LNCaP clone FGC (cell line): ENCODE results near the gene TSPAN3.

Experiments used
- DNase-seq: peaks from one replicate; pipeline ENCODE4 v3.0.0-alpha.2; 2011; ENCODE audit warnings: low read depth
- H3K4me3 ChIP-seq: 2 replicates; pipeline ENCODE4 v1.5.1; 2011; ENCODE audit warnings: mild to moderate bottlenecking, low read depth, low read length, control low read depth
- CTCF ChIP-seq: IDR thresholded peaks from 2 replicates; pipeline ENCODE4 v1.5.1; 2012; ENCODE audit warnings: mild to moderate bottlenecking; ENCODE audit not compliant: control insufficient read depth, insufficient read depth; ENCODE audit errors: extremely low read depth

The TSPAN3 gene

GRCh38 chr15:76999996-77000395 lies 70.9 kb downstream of the TSPAN3 start:
- DNase-seq = no peak
- H3K4me3 ChIP-seq = no peak overlapping the region
- TF ChIP-seq CTCF = no peak

DNA sequence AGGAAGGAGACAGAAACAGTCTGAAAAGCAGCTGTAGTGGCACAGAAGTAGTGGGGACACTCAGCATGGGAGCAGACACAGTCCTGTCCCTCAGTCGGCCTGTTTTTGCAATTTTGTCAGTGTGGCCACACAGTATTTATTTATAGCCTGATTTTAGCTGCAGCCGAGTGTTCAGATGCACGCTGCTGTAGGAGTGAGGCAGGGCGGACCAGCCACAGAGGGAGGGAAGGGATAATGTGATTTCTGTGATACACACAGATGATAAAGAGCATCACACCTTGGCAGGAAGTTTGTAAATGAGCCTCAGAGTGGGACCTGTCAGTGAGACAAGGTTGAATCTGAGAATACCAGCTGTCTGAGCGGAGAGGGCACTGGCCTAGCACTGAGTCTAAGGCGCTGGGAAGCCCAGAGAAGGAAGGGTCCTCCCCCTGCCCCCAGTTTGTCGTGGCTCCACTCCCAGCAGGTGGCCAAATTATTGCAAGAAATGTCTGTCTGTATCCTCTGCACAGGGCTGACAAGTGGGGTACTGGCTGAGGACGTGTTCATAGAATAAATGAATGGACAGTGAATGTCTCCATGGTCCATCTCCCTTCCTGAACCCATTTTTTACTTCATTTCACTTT lies 72.1 kb downstream of the TSPAN3 start:
- DNase-seq = no peak
- H3K4me3 ChIP-seq = no peak overlapping the region
- no peak for TF ChIP-seq CTCF

GRCh38 chr15:76996526-76997401 lies 74.1 kb downstream of the TSPAN3 start:
- no peak for DNase-seq
- H3K4me3 ChIP-seq = no peak overlapping the region
- TF ChIP-seq CTCF = no peak

DNA sequence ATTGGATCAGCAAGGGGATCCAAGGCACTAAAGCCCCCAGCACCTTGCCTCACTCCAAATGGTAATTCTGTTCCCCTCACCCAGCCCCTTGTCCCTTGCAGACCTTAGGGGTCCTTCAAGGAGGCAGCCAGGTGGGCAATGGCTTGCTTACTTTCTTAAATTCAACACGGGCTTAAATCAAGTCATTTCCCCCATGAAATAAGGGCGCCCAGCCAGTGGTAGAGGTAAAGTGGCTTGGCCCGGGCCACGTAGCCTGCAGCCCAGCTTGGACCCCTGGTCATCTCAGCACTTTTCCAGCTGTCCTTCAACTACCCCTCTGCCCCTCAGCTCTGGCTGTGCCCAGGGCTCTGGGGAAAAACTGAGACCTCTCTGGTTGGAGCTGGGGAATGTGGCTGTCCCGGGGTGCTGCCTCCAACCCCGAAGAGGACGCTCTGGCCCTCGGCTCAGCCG lies 74.8 kb downstream of the TSPAN3 start:
- H3K4me3 ChIP-seq = no peak overlapping the region
- no peak for DNase-seq
- TF ChIP-seq CTCF = no peak

DNA sequence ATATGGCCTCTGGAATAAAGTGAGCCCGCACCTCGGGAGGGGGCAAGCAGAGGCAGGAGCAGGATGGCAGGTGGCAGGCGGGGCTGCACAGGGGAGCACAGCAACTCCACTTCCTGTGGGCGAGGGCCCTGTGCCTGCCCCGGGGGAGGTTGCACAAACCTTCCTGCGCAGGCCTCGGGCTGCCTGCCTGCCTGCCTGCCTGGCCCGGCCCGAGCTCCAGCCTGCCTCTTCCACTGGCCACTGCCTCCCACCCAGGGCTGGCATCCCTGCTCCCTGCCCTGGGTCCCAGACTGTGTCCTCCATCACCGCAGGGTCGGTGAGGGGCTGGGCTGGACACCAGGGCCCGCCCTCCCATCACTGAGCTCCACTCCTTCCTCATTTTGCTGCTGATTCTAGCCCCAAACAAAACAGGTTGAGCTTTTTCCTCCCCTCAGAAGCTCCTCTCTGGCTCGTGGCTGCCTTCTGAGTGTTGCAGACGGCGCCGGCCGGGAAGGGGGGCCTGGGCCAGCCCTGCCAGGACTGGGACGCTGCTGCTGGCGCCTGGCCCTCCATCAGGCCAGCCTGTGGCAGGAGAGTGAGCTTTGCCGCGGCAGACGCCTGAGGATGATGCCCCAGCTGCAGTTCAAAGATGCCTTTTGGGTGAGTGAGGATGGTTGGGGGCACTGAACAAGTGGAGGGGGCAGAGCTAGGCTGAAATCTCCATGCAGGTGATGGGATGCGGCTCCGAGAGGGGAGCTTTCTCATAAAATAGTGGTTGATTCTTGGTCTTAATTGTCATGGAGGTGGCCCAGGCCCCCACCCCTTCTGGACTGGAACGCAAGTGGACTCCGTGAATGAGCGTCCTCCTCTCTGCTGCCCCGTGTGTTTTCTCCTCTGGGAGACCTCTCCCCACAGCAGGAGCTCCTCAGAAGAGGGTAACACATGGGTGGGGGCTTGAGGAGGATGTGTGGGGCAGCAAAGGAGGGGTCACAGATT lies 75.7 kb downstream of the TSPAN3 start, which contains the start of gene PSTPIP1:
Gene PSTPIP1 (plus strand): TSS at position 156 of the 975 bp plus-strand sequence. CDS start 448 bp downstream, at position 604.
- TF ChIP-seq CTCF = no peak
- no peak within 1 kb of the TSS for H3K4me3 ChIP-seq
- no peak for DNase-seq

- H3K4me3 ChIP-seq = no peak overlapping the region
- DNase-seq = no peak
- TF ChIP-seq CTCF = no peak
Observed at GRCh38 chr15:76994496-76994895, 76.4 kb downstream of the TSPAN3 start.
